HG03457 (cell line): Measurements from ENCODE around the gene ANKRD13D.

Source experiments
- ATAC-seq: cut with Tn5 transposase; IDR thresholded peaks from one replicate; pipeline ENCODE4 v1.9.1; 2021; ENCODE audit warnings: moderate number of reproducible peaks; ENCODE audit not compliant: unreplicated experiment

Gene ANKRD13D

DNA sequence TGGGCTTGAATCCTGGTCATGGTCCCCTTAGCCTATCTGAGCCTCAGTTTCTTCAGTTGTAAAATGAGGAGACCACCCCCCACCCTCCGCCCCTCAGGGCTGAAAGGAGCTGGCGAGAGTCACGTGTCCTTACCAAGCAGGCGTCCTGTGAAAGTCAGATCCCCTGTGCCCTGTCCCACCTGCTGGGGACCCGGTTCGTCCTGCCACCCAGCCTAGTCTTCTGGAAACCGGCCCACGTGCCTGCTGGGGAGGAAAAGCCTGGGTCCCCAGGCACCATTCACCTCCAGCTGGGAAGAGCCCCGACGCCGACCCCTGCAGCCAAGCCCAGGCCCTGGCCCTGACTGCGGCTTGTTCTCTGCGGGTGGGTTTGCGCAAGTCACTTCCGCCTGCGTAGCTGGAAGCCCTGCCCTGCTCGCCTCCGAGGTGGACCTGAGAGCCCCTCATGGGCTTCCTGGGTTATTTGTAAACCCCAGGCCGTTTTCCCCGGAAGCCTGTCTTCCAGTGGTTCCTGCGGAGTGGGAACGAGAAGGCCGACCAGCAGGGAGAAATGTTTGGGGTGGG lies 13.5 kb downstream of the ANKRD13D start:
- no peak for ATAC-seq

DNA sequence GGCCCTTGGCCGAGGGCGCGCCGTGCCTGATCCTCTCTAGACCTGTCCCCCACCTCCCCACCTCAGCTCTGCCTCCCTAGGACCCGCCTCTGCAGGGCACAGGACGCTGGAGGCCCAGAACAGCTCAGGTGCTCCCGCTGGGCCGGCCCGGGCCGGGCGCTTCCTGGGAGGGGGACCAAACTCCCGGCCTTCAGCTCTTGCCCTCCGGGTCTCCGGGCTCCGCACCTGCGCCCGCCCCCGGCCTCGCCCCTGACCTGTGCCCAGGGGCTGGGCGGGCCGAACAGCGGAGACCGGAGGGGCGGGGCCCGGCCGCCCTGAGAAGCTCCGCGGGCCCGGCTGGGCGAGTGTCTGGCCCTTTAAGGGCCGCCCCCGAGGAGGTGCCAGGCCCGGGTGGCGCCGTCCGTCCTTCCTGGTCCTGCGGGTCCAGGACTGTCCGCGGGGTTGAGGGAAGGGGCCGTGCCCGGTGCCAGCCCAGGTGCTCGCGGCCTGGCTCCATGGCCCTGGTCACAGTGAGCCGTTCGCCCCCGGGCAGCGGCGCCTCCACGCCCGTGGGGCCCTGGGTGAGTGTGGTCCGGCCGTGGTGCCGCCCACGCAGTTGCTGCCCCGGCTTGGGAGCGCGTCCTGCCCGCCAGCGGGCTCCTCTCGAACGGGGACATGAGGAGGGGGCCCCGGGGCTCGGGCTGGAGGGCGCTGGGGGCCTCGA lies 14.2 kb downstream of the ANKRD13D start, which contains the start of gene SSH3:
SSH3 (plus strand) TSS at position 399 of the 703 bp plus-strand sequence; CDS start at position 495, 96 bp downstream.
- ATAC-seq, result no peak

DNA sequence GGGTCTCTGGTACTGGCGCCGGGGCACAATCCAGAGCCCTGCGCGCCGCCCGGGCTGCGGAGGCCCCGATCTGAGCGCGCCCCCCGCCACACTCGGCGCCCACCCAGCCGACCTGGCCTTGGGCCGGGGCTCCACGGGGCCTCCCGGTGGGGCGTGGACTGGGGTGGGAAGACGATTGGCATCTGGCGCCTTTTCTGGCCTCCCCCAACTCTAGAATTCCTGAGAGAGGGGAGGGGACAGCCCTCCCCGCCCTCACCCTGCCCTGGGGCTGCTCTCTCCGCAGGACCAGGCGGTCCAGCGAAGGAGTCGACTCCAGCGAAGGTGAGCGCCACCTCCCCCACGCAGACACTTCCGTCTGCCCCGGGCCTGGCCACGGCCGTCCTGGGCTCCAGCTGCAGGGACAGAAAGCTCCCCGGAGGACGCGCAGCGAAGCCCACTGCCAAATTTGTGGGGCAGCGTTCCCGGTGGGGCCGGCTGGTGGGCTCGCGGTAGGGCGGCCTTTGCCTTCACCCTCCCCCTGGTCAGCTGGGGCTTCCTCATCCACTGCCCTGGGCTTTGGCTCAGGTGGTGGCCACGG lies 14.8 kb downstream of the ANKRD13D start:
- ATAC-seq, result no peak

DNA sequence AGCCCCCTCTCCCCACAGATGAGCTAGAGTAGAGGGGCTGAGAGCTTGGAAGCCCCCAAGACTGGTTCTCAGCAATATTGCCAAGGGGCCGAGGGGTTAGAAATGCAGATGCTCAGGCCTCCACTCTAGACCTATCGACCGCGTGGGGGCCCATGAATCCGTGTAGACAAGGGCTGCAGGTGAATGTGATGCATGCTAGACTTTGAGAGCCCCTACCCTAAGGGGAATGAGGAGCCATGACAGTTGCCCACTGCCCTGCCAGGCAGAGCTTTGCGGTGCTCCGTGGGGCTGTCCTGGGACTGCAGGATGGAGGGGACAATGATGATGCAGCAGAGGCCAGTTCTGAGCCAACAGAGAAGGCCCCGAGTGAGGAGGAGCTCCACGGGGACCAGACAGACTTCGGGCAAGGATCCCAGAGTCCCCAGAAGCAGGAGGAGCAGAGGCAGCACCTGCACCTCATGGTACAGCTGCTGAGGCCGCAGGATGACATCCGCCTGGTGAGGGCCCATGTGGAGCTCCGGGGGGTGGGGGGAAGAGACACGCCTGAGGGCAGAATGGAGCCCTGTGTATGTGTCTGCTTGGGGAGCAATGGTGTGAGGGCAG lies 15.5 kb downstream of the ANKRD13D start:
- no peak for ATAC-seq

DNA sequence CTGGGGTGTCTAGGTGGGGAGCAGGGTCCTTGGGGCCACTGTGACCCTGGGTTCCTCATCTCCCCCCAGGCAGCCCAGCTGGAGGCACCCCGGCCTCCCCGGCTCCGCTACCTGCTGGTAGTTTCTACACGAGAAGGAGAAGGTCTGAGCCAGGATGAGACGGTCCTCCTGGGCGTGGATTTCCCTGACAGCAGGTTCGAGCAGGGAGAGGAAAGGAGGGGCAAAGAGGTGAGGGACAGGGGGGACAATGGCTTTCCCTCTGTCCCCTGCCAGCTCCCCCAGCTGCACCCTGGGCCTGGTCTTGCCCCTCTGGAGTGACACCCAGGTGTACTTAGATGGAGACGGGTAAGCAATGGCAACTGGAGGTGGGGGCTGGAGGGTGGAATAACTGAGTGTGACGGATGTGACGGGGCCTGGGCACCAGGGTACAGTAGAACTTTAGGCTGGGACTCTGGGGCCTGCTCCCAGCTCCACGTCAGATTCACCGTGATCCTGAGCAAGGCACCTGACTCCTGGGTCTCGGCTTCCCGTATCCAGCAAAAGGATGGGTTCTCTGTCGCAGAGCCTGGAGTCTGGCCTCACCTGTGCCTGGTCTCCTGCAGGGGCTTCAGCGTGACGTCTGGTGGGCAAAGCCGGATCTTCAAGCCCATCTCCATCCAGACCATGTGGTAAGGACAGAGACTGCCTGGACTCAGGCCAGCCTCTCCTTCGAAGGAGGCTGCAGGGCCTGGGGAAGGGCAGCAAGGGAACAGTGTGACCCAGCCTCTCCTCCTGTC lies 17.9 kb downstream of the ANKRD13D start:
- ATAC-seq, result no peak

DNA sequence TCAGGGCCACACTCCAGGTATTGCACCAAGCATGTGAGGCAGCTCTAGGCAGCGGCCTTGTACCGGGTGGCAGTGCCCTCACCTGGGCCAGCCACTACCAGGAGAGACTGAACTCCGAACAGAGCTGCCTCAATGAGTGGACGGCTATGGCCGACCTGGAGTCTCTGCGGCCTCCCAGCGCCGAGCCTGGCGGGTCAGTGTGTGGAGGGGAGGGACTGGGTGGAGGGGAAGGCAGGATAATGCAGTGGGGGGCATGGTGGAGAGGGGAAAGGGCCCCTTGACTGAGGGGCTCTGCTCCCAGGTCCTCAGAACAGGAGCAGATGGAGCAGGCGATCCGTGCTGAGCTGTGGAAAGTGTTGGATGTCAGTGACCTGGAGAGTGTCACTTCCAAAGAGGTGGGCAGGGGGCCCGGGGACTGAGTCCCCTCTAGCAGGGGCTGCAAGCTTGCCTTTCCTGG lies 18.5 kb downstream of the ANKRD13D start:
- ATAC-seq, result no peak

DNA sequence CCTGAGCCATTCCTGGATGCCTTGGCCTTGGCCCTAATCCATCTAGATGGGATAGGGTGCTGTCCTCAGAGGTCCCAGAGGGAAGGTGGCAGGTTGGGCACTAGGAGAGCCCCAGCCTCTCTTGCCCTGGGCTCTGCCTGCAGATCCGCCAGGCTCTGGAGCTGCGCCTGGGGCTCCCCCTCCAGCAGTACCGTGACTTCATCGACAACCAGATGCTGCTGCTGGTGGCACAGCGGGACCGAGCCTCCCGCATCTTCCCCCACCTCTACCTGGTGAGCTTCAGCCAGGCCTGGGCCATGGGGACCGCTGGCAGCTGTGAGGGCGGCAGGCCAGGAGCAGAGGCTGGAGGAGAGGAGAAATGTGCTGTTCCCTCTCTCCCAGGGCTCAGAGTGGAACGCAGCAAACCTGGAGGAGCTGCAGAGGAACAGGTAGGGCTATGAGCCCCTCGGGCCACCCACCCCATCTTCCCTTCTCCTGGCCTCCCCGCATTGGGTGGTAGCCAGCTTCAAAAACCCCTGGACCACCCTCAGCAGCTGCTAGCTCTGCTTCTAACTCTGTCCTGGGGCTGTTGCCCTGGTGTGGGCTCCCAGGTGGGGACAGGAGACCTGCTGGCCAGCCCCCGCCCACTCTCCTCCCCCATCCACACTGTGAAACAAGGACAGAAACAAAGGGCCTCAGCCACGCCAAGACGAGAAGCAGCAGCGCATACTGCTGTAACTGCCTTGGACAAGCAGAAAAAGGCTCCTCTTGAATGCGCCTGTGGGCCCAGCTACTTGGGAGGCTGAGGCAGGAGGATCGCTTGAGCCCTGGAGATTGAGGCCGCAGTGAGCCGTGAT lies 19.1 kb downstream of the ANKRD13D start:
- no peak for ATAC-seq

DNA sequence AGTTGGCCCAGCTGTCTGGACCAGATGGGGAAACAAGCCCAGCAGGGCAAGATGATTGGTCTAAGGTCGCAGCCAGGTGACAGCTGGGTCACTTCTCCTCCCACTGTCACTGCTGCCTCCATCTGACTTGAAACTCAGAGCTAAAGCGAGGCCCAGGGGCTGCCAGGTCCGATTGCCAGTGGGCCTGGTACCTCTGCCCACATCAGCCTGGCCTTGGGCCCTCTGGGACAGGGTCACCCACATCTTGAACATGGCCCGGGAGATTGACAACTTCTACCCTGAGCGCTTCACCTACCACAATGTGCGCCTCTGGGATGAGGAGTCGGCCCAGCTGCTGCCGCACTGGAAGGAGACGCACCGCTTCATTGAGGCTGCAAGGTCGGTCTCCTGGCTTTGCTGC lies 20.1 kb downstream of the ANKRD13D start:
- ATAC-seq, result no peak

DNA sequence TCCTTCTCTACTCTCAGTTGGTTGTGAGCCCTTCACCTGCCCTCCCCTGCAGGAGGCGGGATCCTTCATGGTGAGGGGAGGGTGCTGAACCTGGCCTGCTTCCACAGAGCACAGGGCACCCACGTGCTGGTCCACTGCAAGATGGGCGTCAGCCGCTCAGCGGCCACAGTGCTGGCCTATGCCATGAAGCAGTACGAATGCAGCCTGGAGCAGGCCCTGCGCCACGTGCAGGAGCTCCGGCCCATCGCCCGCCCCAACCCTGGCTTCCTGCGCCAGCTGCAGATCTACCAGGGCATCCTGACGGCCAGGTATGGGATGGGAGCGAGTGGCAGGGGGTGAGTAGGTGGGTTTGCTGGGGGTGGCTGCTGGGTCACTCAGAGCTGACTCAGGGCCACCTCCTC lies 20.6 kb downstream of the ANKRD13D start:
- no peak for ATAC-seq

DNA sequence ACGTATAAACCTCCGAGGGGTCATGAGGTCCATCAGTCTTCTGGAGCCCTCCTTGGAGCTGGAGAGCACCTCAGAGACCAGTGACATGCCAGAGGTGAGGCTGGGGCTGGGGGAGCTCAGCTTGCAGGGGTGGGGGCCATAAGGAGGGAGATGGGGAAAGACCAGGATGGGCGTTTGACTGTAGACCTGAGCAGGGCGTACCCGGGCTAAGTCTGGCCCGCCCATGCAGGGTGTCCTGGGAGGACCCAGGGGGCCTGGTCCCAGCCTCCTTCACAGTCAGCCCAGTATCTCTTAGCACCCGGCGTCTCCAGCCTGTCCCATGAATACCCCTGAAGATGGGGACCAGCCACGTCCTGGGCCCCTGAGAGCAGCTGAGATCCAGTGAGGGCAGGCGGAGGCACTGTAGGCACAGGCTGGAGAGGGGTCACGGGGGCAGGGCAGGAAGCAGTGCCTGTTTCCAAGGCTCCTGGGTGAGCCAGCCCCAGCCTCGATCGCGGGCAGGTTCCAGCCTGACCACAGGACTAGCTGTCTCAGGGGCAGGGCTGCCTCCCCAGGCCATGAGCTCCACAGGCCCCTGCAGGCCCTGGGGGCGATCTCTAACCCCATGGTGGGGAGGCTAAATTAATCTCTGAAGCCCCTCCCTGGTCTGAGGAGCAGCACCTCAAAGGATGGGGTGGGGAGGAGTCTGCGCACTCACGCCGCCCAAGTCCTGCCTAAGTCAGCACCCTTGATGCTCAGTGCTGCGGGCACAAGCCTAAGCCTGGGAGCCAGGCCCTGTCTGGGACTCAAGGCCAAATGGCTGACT lies 21.3 kb downstream of the ANKRD13D start:
- no peak for ATAC-seq

DNA sequence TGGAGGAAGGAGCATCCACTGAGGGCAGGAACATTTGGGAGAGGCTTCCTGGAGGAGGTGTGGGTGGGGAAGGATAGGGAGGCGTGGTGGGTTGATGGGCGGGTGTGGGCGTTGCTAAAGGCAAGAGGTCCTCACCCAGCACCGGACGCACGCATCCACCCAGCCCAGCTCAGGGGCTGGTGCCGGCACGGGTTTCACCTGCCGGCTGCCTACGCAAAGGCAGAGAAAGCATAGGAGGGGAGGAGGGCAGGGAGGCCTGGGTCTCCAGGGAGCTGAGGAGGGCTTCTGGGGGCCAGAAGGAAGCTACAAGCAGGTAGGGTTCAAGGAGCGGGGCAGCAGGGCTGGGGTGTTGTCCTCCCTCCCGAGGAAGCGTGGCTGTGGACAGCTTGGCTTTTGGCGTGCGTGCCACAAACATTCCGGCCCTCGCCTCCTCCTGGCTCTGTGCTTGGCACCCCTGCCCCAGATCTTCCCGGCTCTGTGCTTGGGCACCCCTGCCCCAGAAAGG lies 22.0 kb downstream of the ANKRD13D start:
- no peak for ATAC-seq

DNA sequence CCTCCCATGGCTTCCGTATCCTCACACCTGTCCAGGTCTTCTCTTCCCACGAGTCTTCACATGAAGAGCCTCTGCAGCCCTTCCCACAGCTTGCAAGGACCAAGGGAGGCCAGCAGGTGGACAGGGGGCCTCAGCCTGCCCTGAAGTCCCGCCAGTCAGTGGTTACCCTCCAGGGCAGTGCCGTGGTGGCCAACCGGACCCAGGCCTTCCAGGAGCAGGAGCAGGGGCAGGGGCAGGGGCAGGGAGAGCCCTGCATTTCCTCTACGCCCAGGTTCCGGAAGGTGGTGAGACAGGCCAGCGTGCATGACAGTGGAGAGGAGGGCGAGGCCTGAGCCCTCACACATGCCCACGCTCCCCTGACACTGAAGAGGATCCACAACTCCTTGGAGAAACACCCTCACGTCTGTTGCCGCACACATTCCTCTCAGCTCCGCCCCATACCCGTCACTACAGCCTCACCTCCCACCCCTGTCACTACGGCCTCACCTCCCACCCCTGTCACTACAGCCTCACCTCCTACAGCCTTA lies 22.5 kb downstream of the ANKRD13D start:
- no peak for ATAC-seq

DNA sequence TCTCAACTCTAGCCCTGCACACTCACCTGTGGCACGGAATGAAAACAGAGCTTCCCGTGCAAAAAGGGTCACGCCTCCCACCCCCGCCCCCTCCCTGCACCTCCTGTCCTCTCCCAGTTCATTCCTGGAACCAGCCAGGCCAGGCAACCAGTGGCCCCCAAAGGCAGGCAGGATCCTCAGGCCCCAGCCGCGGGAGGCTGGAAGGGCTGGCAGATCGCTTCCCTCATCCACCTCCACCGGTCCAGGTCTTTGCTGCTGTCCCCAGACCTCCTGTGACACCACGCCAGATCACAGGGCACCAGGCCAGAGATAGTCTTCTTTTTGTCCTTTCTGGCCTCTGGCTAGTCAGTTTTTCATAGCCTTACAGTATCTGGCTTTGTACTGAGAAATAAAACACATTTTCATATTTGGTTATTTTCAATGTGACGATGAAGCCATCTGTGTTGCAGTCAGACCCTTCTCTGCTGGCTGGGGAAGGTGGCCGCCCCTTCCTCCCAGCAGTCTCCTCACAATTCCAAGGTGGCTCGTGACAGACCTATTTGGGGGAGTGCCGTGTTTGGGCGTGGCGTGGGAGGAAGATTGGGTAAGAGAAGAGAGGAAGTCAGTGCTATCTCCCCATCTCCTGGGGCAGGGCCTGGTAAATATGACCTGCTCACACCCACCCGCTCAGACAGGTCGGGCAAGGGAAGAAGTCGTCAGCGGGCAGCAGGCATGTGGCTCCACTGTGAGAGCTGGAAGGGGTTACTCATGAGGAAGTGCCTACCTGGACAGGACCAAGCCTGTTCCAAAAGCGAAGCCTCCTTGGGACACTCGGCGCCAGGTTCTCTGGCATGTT lies 23.3 kb downstream of the ANKRD13D start:
- no peak for ATAC-seq

DNA sequence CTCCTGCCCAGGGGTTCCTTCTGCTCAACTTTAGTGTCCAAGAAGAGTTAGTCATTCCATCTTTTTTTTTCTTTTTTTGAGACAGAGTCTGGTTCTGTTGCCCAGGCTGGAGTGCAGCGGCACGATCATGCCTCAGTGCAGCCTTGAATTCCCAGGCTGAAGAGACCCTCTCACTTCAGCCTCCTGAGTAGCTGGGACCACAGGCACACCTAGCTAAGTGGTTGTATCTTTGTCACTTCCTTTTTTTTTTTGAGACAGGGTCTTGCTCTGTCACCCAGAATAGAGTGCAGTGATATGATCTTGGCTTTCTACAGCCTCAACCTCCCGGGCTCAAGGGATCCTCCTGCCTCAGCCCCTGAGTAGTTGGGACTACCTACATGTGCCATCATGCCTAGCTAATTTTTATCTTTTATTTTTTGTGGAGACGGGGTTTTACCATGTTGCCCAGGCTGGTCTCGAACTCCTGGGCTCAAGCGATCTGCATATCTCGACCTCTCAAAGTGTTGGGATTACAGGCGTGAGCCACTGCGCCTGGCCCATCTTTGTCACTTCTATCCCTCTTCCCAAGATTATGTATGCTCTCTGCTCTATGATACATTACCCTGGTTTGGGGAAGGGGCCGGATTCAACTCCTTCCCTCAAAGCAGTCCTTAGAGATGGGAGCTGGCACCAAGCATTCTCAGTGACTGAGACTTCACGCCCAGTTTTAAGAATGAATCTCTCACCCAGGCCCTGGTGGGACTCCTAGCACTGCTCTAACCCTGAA lies 24.2 kb downstream of the ANKRD13D start:
- ATAC-seq, result no peak

DNA sequence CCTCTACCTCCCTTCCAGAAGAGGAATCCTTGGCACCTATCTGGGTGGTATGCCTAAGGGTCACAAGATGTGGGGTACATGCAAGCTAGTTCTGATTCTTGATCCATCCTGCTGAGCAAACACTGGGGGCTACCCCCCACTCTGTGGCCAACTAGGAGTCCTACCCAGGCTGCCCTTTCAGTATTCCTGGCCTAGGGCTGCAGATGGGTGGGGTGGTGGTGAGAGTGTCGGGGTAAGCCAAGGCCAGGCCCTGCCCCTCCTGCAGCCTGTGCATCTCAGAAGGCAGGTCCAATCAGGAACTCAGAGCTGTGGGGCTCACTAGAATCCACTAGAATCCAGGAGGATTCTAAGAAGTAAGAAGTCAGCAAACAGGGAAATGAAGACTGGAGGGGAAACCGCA lies 25.1 kb downstream of the ANKRD13D start:
- no peak for ATAC-seq

DNA sequence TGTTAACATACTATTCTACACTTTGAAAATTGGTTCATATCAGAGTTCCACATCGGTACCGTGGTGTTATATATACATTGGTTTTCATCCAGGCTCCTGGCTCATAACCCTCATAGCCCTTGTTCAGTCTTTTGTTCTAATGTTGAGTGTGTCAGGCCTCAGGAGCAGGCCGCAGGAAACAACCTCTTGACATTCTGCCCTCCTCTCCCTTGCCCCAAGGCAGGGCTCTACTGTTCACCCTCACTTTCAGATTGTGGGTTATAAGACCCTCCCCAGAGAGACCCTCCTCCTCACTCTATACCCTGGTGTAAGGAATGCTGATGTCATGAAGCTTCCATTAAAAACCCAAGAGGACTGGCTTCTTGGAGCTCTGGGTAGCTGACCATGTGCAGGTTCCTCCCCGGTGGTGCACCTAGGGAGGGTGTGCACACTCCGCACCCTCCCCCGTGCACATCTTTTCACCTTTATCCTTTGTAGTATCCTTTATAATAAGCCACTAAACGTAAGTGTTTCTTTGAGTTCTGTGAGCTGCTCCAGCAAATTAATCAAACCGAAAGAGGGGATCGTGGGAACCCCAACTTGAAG lies 26.3 kb downstream of the ANKRD13D start:
- ATAC-seq, result no peak

DNA sequence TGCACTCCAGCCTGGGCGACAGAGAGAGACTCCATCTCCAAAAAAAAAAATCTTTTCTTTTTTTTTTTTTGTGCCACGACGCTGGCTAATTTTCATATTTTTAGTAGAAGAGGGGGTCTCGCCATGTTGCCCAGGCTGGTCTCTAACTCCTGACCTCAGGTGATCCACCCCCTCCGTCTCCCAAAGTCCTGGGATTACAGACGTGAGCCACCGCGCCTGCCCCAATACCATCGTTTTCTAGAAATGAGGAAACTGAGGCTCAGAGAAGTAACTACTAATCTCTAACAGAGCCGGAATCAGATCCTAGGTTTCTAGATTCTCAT lies 27.7 kb downstream of the ANKRD13D start:
- no peak for ATAC-seq
